Lower leg skin (tissue), 4 donors: ENCODE results near the gene SLC43A2. TPM values are rescaled to one million over a fixed set of nuclear protein-coding genes. Genes with fewer than 3 reads are reported as not detected.

Source experiments
- DNase-seq, 2 donors: peaks; one replicate each; pipeline ENCODE4 v3.0.0-alpha.2; 2019; ENCODE audit warnings: low spot score in 2 of 2
- H3K4me3 ChIP-seq: fragments of 200-600 bp; sonication (generic); 2 replicates; pipeline ENCODE4 v1.5.1; 2017; ENCODE audit warnings: mild to moderate bottlenecking, low read depth; ENCODE audit not compliant: poor library complexity, severe bottlenecking
- POLR2A ChIP-seq, 2 donors: fragments of 450-650 bp; IDR thresholded peaks; one replicate each; pipeline ENCODE4 v1.6.1; 2016 to 2017; ENCODE audit warnings: antibody characterized with exemption in 2 of 2, mild to moderate bottlenecking in 1 of 2, moderate library complexity in 1 of 2
- WGBS, 2 donors: methylation state at CpG; one replicate each; pipeline ENCODE4 v1.1.5; 2018; 5-methylcytosine and 5-hydroxymethylcytosine counted together
- intact Hi-C: fragments of 100-400 bp; cut with DNase I; formaldehyde crosslinking; loops from one replicate; pipeline ENCODE4 v1.15.0; 2023; ENCODE audit warnings: low total_unique reads
- total RNA-seq, 4 donors: library from RNA; depleted of rRNA; stranded (reverse); fragments of >200 nt; gene quantifications; one replicate each; pipeline ENCODE4 v1.1.0, GENCODE V29; 2016
- TF ChIP-seq, protein P1 (sequence below), 3 donors: fragments of 450-650 bp; IDR thresholded peaks; one replicate each; pipeline ENCODE4 v1.5.1; 2016; ENCODE audit warnings: antibody characterized with exemption in 3 of 3, mild to moderate bottlenecking in 3 of 3, moderate library complexity in 2 of 3

SLC43A2 gene
- total RNA-seq, 4 donors from 2014 or later = 5.6 to 14.5 (median 9.6) TPM

DNA sequence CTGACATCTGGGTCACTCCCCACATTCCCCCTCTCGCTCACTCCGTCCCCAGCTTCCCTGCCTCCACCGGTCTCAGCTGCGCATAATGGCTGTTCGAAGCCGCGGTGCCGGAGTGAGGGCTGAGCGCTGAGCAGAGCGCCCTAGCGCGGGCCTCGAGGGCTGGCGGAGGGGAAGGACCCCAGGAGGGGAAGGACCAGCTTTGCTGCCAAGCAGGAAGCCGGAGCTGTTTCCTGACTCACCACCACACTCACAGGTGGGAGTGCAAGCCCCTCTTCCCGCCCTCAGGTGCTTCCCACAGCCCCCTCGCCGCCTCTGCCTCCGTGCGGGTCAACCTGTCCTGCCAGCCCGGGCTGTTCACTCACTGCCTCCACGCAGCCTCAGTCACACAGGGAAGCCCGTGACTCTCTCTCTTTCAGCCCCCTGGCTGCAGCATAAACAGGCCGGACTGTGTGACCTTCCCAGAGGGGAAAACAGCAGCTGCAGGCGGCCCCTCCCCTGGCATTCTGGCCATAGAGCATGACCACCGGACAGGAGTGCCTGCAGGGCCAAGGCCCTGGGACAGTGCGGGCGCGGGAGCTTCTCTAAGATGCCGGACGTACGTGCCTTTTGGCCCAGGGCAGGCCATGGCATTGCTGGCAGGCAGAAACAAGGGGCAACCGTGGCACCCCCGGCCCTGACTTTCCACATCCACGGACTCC, 23.7 kb downstream of the SLC43A2 start:
- no peak for TF ChIP-seq POLR2A (IDR thresholded peaks at IDR 0.05)
- TF ChIP-seq, protein P1, sequence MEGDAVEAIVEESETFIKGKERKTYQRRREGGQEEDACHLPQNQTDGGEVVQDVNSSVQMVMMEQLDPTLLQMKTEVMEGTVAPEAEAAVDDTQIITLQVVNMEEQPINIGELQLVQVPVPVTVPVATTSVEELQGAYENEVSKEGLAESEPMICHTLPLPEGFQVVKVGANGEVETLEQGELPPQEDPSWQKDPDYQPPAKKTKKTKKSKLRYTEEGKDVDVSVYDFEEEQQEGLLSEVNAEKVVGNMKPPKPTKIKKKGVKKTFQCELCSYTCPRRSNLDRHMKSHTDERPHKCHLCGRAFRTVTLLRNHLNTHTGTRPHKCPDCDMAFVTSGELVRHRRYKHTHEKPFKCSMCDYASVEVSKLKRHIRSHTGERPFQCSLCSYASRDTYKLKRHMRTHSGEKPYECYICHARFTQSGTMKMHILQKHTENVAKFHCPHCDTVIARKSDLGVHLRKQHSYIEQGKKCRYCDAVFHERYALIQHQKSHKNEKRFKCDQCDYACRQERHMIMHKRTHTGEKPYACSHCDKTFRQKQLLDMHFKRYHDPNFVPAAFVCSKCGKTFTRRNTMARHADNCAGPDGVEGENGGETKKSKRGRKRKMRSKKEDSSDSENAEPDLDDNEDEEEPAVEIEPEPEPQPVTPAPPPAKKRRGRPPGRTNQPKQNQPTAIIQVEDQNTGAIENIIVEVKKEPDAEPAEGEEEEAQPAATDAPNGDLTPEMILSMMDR (IDR thresholded peaks at IDR 0.05) = no peak
- no peak overlapping the region for H3K4me3 ChIP-seq
- no peak for DNase-seq
- intact Hi-C loops = no loop called here
- 69% methylated on average over 31 to 32 of the region's 35 CpGs for WGBS, 2 donors

DNA sequence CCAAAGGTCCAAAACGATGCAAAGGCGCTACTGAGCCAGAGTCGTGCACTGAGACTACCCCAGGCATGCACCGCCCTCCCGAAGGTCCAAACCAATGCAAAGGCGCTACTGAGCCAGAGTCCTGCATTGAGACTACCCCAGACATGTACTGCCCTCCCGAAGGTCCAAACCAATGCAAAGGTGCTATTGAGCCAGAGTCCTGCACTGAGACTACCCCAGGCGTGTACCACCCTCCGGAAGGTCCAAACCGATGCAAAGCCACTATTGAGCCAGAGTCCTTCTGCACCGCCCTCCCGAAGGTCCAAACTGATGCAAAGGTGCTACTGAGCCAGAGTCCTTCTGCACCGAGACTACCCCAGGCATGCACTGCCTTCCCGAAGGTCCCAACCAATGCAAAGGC, 27.1 kb downstream of the SLC43A2 start:
- DNase-seq = no peak
- WGBS, 2 donors = 98 to 99% methylated on average over 14 of the region's 14 CpGs
- intact Hi-C loops = no loop called here
- no peak for TF ChIP-seq POLR2A (IDR thresholded peaks at IDR 0.05)
- TF ChIP-seq, protein P1 (IDR thresholded peaks at IDR 0.05) = no peak
- H3K4me3 ChIP-seq = no peak overlapping the region

DNA sequence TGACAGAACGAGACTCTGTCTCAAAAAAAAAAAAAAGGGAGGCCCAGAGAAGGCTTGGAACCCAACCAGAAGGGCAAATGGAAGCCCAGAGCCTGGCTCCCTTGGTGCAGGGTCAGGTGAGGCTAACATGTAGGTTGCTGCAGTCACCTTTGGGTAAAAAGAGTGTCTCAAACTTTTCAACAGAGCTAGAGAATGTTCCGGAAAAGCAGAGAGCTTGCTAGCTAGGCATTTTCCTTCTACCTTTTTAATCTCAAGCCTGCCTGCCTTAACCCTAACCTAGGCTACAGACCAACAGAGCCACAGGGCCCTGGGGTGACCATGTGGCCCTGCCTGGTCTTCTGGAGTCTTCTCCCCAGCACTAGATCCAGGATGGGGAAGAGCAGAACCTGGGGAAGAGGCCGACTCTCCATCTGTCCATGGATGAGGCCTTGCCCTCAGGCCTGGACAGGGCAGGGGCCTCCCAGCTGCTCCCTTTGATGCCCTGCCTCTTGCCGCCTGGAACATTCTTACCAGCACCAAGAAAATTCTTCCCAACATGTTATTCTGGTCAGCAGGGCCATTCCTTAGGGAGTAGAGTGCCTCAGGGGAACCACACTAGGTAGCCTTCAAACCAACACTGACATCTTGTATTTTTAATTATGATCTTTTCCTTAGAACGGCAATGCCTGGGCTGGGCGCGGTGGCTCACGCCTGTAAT, 30.1 kb downstream of the SLC43A2 start:
- WGBS, 2 donors = 92% methylated on average over 8 of the region's 8 CpGs
- H3K4me3 ChIP-seq = no peak overlapping the region
- TF ChIP-seq POLR2A (IDR thresholded peaks at IDR 0.05) = no peak
- TF ChIP-seq, protein P1 (IDR thresholded peaks at IDR 0.05) = no peak
- intact Hi-C loops = no loop called here
- DNase-seq = no peak

DNA sequence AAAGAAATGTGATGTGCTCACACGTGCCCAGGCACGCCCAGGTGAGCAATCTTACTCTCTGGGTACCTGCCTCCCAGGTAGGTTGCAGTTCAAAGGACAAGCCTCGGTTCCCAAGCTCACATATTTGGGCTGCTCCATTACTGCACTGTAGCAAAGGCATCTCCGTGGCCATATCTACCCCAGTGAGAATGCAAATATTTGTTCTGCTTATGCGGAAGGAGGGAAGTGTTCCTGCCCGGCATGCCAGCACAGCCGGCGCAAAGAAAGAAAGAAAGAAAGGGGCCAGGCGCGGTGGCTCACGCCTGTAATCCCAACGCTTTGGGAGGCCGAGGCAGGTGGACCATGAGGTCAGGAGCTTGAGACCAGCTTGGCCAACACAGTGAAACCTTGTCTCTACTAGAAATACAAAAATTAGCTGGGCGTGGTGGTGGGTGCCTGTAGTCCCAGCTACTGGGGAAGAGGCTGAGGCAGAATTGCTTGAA, 30.7 kb downstream of the SLC43A2 start:
- no peak overlapping the region for H3K4me3 ChIP-seq
- intact Hi-C loops = no loop called here
- no peak for DNase-seq
- 85 to 87% methylated on average over 14 of the region's 14 CpGs for WGBS, 2 donors
- TF ChIP-seq, protein P1 (IDR thresholded peaks at IDR 0.05) = no peak
- no peak for TF ChIP-seq POLR2A (IDR thresholded peaks at IDR 0.05)

DNA sequence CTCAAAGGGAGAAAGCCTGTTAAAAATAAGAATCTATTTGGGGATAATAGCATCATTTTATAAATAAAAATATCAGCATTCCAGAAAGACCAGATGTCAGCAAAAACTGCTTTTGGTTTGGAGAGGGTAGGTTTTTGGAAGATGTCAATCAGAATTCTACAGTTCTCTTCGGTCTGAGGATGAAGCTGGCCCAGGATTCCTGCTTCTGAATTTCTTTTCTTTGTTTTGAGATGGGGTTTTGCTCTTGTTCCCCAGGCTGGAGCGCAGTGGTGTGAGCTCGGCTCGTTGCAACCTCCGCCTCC, 35.1 kb downstream of the SLC43A2 start:
- DNase-seq = no peak
- no peak overlapping the region for H3K4me3 ChIP-seq
- WGBS, 2 donors = 84 to 90% methylated on average over 5 of the region's 5 CpGs
- intact Hi-C loops = no loop called here
- TF ChIP-seq, protein P1 (IDR thresholded peaks at IDR 0.05) = no peak
- no peak for TF ChIP-seq POLR2A (IDR thresholded peaks at IDR 0.05)
